OCI-LY1 (cell line): Measurements from ENCODE around the gene TNF.
A peak's percentile ranks its signal among the peaks of the same experiment; 100 is the strongest.

Experiments used
- H2AFZ ChIP-seq: fragments of 200-600 bp; sonication (generic), shearing (Covaris generic); 2 replicates; pipeline ENCODE4 v1.6.0; 2014; ENCODE audit warnings: antibody characterized with exemption, mild to moderate bottlenecking, low read length
- H3F3A ChIP-seq: fragments of 200-600 bp; sonication (generic), shearing (Covaris generic); 2 replicates; pipeline ENCODE4 v1.6.0; 2014; ENCODE audit warnings: mild to moderate bottlenecking, antibody characterized with exemption, low read length, moderate library complexity; ENCODE audit not compliant: insufficient read depth
- H3K27ac ChIP-seq: fragments of 200-600 bp; sonication (generic); 2 replicates; pipeline ENCODE4 v1.5.1; 2014; ENCODE audit warnings: low read length, mixed run types, mild to moderate bottlenecking, low read depth; ENCODE audit not compliant: poor library complexity, severe bottlenecking
- H3K27me3 ChIP-seq: fragments of 200-600 bp; sonication (generic); 2 replicates; pipeline ENCODE4 v1.6.0; 2014; ENCODE audit warnings: antibody characterized with exemption, mild to moderate bottlenecking, low read length, moderate library complexity; ENCODE audit not compliant: insufficient read depth
- H3K36me3 ChIP-seq: fragments of 200-600 bp; sonication (generic); 2 replicates; pipeline ENCODE4 v1.6.1; 2014; ENCODE audit warnings: mild to moderate bottlenecking, antibody characterized with exemption, low read length, moderate library complexity, mixed read lengths; ENCODE audit not compliant: insufficient read depth
- H3K4me1 ChIP-seq: fragments of 200-600 bp; sonication (generic); 2 replicates; pipeline ENCODE4 v1.5.1; 2014; ENCODE audit warnings: mild to moderate bottlenecking, low read length, moderate library complexity; ENCODE audit not compliant: insufficient read depth, severe bottlenecking
- H3K4me2 ChIP-seq: fragments of 200-600 bp; sonication (generic), shearing (Covaris generic); 2 replicates; pipeline ENCODE4 v1.6.1; 2014; ENCODE audit warnings: low read length
- H3K4me3 ChIP-seq: fragments of 200-600 bp; sonication (generic); 2 replicates; pipeline ENCODE4 v1.5.1; 2014; ENCODE audit warnings: low read length, low read depth, mild to moderate bottlenecking, mixed read lengths; ENCODE audit not compliant: poor library complexity, severe bottlenecking
- H3K79me2 ChIP-seq: fragments of 200-600 bp; shearing (Covaris generic); 2 replicates; pipeline ENCODE4 v1.6.1; 2016; ENCODE audit warnings: mixed run types, low read length, mixed read lengths; ENCODE audit not compliant: insufficient read depth
- H3K9ac ChIP-seq: fragments of 200-600 bp; sonication (generic), shearing (Covaris generic); 2 replicates; pipeline ENCODE4 v1.6.1; 2014; ENCODE audit warnings: mild to moderate bottlenecking, low read length, mixed read lengths
- H3K9me2 ChIP-seq: fragments of 200-600 bp; sonication (generic), shearing (Covaris generic); 2 replicates; pipeline ENCODE4 v1.6.1; 2014; ENCODE audit warnings: low read depth, mild to moderate bottlenecking, low read length, mixed read lengths
- H3K9me3 ChIP-seq: fragments of 200-600 bp; shearing (Covaris generic); 2 replicates; pipeline ENCODE4 v1.6.1; 2014; ENCODE audit warnings: low read length, mixed read lengths
- H4K20me1 ChIP-seq: fragments of 200-600 bp; sonication (generic), shearing (Covaris generic); 2 replicates; pipeline ENCODE4 v1.6.0; 2016; ENCODE audit warnings: mild to moderate bottlenecking, low read length; ENCODE audit not compliant: insufficient read depth
- CTCF ChIP-seq: fragments of 200-600 bp; sonication (generic), shearing (Covaris generic); IDR thresholded peaks from 2 replicates; pipeline ENCODE4 v1.5.1; 2017; ENCODE audit warnings: mild to moderate bottlenecking, antibody characterized with exemption, low read length, moderate library complexity, mixed read lengths
- EZH2 ChIP-seq: fragments of 200-600 bp; sonication (generic), shearing (Covaris generic); IDR thresholded peaks from 2 replicates; pipeline ENCODE4 v1.8.0; 2017; ENCODE audit warnings: borderline replicate concordance, mixed run types, mild to moderate bottlenecking, antibody characterized with exemption, low read length, moderate library complexity, mixed read lengths

TNF gene

GRCh38 chr6:31580807-31581433, 5.6 kb downstream of the TNF start:
- H2AFZ ChIP-seq, result no peak overlapping the region

GRCh38 chr6:31581434-31582229, 6.3 kb downstream of the TNF start:
- Histone ChIP-seq H3F3A (no peaks in the 10 kb centered on the region), H3K4me1 (peaks cover 62% of the 10 kb centered on the region), H3K9ac (peak overlapping the region; percentile 88), H3K79me2 (no peaks in the 10 kb centered on the region), H2AFZ (no peak overlapping the region), H3K27ac (peak overlapping the region; percentile 96), H3K4me2 (peak overlapping the region; percentile 88), H4K20me1 (no peaks in the 10 kb centered on the region), H3K36me3 (no peaks in the 10 kb centered on the region), H3K4me3 (peak overlapping the region; percentile 92), H3K27me3 (no peaks in the 10 kb centered on the region), H3K9me2 (no peaks in the 10 kb centered on the region), H3K9me3 (no peaks in the 10 kb centered on the region)
- TF ChIP-seq EZH2, result no peak
- no peak for TF ChIP-seq CTCF

More at GRCh38 chr6:31580807-31581433, 5.6 kb downstream of the TNF start:
- peak overlapping the region; percentile 92 for H3K4me3 ChIP-seq
- no peaks in the 10 kb centered on the region for H3K9me2 ChIP-seq
- peak overlapping the region; percentile 88 for H3K4me2 ChIP-seq
- no peaks in the 10 kb centered on the region for H3K36me3 ChIP-seq
- H3K9me3 ChIP-seq, result no peaks in the 10 kb centered on the region
- H3F3A ChIP-seq, result no peaks in the 10 kb centered on the region
- peaks cover 60% of the 10 kb centered on the region for H3K4me1 ChIP-seq
- H3K27ac ChIP-seq, result peak overlapping the region; percentile 96
- peak overlapping the region; percentile 88 for H3K9ac ChIP-seq
- H3K79me2 ChIP-seq, result no peaks in the 10 kb centered on the region
- no peaks in the 10 kb centered on the region for H3K27me3 ChIP-seq
- TF ChIP-seq EZH2 (no peak), CTCF (peak; percentile 95)
- H4K20me1 ChIP-seq, result no peaks in the 10 kb centered on the region

GRCh38 chr6:31582230-31582643, 6.9 kb downstream of the TNF start, which contains the start of gene LTB:
Gene LTB (minus strand): TSS chr6:31582424. CDS start chr6:31582417, 7 bp downstream.
- Histone ChIP-seq H3K79me2 (no peaks in the 10 kb centered on the region), H3K27ac (peak within 1 kb of the TSS; percentile 96), H3K9ac (peak within 1 kb of the TSS; percentile 88), H3K4me3 (peak within 1 kb of the TSS; percentile 92), H3K9me2 (no peaks in the 10 kb centered on the region), H3K36me3 (no peaks in the 10 kb centered on the region), H3K9me3 (no peaks in the 10 kb centered on the region), H2AFZ (no peak within 1 kb of the TSS), H3F3A (no peaks in the 10 kb centered on the region), H4K20me1 (no peaks in the 10 kb centered on the region), H3K27me3 (no peaks in the 10 kb centered on the region), H3K4me2 (peak within 1 kb of the TSS; percentile 88), H3K4me1 (peaks cover 59% of the 10 kb centered on the region)
- 0 out of 2 replicates have a peak, but pooled peaks have one; percentile 4 for TF ChIP-seq CTCF
- no peak for TF ChIP-seq EZH2
